Renal pelvis (tissue), 4 donors: ENCODE results near the gene DPP4. TPM values are rescaled to one million over a fixed set of nuclear protein-coding genes. Genes with fewer than 3 reads are reported as not detected.

ENCODE experiments used
- DNase-seq: peaks from one replicate; pipeline ENCODE4 v3.0.0-alpha.2; 2013
- polyA plus RNA-seq, 3 donors: library from polyadenylated mRNA; unstranded; fragments of 120-200 nt; gene quantifications; one replicate each; pipeline ENCODE4 v1.2.1, GENCODE V29; 2013; ENCODE audit not compliant: insufficient read length in 3 of 3

Gene DPP4
- polyA plus RNA-seq, 3 donors: 106 to 147 (median 121) TPM

DNA sequence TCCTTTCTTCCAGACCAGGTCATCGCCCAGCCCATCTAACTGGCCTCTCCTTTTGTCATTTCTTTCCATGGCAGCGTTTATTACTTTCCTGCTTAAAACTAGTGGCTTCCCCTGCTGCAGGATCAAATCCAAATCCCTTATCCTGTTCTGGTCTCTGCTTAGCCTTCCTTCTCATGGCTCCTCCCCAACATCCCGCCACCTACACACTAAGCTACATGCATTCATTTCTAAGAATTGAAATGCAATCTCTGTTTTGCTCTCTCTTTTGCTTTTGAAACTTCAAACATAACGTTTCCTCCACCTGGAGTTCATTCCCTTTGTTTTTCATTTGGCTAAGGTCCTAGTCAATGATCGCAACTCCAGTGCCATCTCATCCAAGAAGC is 18.0 kb upstream of the DPP4 start:
- DNase-seq: no peak

DNA sequence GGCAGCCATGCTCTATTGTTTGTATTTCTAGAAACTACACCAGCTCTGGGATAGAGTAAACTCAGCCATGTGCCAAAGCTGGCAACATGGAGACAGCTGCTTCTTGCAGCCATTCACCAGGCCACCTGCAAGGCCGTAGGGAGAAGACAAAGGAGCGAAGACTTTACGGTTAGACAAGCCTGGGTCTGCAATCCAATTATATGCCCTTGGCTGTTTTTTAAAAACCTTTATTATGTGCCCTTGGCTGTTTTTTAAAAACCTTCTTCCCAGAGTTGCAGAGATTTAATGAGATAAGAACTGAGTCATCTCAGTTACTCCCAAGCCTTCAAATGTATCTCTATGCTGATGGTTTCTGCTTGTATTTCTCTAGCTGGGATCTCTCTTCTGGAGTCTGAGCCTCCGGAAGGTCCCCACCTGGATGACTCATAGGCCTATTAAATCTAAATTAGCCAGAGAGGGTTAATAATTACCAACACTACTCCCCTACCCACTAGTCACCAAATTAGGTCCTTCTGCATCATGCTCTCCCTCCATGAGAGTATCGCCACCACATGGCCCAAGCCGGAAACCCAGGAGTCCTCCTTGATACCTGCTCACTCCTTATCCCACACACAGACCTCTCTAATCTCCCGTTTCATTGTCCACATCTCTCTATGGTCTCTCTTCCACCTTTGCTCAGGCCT is 17.5 kb upstream of the DPP4 start:
- DNase-seq: no peak

DNA sequence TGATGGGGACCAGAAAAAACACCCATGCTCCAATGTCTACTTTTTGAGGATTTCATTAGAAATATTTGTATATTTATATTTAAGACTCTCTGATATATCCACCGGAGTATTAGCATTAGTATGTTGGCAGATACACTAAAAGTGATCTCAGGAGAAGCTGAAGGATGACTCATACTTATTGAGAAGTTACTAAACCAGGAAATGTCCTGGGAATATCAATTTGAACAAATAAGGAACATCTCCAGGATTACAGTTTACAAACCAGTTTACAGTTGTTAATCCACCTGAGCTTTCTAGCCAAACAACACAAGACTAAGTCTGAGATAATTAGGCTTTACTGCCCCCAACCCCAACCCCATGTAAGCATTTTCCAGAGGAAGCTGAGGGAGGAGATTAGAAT is 16.1 kb upstream of the DPP4 start:
- DNase-seq: no peak

DNA sequence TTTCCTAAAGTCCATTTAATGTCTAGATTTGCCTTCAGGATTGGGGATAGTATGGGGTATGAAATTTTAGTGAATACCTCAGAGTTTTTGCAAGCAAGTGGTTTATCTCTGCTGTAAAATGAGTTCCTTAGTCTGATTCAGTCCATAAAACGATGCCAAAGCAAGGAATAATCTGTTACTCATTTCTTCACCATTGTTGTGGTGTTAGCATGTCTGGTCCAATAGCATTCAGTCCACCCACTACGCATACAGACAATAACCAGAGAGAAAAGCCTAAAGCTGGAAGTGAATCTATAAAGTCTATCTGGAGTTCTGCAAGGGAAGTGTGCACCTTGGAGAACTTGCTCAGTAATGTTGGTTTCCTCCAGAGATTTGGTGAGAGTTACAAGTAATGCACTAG is 12.9 kb upstream of the DPP4 start:
- DNase-seq: no peak

DNA sequence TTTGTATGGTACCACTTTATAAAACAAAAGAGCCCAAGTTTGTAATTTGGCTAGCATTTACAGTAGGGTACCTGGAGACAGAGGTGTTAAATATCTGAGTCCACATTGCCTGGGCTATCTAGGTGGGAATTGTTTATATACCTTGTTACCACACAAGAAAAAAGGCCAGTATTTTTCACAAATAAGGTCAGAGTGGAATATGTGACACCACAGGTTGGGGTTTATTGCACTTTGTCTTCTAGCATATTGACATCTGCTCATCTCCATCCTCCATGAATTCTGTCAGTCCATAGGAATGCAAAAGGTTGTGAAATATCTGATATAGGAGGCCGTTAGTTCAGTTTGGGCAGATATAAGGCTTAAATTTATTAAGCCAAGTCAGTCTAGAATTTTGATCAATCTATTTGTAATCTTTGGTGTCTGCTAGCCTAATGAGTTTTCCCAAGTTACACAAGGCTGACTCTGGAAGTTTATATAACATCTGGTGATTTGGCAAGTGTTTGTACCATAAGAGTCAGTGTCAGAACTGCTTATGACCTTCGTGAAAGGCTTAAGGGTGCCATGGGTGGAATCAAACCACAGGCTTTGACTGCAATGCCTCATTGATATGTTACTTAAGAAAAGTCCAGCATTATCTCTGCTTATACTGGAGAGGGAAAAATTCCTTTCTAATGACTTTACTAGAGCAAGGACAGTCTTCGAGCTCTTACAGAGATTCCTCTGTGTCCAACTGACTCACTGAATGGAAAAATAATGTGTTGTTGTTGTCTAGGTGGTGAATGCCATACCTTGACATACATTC is 11.3 kb upstream of the DPP4 start:
- DNase-seq: no peak

DNA sequence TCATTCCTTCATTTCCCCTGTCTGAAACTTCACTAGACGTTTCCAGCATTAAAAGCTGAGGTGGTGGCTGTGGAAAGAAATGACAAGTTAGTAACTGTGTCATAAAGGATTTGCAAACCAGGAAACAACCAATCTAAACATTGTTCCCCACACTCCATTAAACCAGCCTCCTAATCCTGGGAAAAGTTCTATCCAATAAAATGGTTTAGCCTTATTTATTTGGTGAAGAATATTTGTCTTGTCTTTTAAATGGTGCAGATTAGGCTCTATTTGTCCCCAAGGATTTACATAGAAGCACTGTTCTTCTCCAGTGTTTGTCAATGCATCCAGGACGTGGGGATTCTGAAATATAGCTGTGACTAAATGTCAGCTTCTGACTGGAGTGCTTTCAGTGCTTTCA is 10.5 kb upstream of the DPP4 start:
- DNase-seq: no peak

DNA sequence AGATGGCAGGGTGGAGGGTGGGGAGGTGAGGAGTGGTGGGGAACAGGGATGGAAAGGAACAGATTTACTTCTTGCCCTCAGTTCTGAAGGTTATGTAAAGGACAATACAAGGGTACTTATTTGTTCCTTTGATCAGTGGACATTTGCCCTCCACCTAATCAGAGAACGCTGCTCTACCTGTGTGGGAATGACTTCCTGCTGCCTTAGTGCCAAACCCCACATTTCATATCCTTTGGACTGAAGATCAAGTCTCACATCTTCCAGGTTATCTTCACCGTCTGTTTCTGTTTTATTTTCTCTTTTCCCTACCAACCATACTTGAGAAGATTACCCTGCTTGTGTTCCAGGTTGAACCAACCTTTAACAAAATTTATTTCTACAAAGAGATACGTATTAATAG is 8.7 kb upstream of the DPP4 start:
- DNase-seq: no peak

DNA sequence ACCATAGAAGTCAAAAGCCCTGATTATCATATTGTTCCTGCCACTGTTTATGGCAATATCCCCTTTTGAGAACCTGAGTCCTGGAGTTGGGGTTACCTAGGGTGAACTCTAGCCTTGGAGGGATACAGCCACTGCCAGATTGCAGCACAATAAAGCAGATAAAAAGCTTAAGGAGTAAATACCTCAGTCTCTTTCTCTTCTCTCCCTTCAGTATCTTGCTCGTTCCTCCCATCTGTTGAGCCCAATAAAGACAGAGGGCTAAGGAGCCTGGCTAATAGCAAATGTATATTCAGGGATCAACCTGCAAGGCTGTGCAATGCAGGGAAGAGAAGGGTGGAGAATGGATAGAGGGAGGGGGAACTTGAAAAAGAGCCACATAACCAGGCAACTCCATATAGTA is 8.0 kb upstream of the DPP4 start:
- DNase-seq: no peak

DNA sequence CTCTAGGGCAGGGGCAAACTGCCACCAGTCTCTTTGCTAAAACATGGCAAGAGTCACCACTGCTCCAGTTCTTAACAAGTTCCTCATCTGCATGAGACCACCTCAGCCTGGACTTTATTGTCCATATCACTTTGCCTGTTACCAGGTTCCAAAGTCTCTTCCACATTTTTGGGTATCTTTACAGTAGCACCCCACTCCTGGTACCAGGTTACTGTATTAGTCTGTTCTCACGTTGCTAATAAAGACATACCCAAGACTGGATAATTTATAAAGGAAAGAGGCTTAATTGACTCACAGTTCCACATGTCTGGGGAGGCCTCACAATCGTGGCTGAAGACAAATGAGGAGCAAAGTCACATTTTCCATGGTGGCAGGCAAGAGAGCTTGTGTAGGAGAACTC is 5.5 kb upstream of the DPP4 start:
- DNase-seq: no peak

DNA sequence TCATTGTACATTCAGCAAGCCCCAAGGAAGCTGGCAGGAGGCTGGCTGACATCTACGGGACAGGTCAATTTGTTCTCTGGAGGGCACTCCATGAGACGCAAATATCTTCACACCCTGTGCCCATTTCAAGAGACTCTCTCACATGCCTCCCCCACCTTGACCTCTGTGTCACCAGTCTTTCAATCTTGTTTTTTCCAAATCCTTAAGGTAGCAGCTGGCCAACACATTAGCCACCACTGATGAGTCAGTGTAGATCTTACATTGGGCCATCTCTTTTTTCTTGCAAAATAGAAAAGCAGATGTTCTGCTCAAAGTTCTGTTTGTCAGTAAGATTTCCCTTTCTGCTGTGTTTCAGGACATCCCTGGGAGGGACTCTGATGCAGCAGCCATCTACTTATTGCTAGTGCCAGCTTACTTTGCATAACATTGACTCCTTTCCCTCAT is 1.7 kb upstream of the DPP4 start:
- DNase-seq: no peak

DNA sequence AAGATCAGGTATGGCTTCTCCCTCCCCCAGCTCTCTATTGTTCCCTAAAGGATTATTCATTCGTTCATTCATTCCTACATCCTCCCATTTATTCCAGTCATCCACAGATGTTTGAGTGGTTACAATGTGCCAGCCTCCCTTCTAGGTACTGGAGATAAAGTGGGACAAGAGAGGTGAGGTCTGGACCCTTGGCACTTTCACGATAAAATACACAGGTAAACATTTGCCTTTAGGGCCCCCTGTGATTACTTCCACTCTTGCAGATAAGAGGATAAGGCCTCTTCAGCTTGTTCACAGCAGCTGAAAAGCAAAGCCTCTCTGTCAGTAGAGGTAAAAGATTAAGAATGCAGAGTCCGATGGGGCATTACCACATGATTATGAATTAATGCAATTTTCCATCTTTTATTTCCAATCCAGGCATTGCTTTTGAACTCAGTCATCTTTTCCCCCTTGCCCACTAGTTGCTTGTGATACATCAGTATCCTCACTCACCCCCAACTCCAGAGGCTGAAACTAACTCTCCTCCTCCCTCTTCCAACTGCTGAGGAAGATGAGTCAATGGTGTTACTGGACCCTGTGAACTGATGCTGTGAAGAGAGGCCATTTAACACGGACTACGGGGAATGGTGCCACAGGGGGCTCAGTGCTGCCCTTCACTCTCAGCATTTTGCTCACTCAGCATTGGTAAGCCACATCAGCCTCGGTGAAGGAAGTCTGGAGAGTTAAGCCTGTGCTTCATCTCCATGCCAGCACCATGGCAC is 1.1 kb upstream of the DPP4 start:
- DNase-seq: no peak

DNA sequence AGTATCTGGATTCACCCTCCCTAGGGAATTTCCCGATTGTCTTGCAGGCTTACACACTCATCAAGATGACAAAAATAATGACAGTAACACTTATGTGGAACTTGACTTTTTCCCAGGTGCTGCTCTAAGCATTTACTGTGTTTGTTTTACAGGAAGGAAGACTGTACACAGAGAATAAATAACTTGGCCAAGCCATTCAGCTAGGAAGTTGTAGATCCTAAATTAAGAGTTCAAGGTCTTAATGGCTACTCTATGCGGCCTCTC is 549 bp upstream of the DPP4 start:
- no peak for DNase-seq

DNA sequence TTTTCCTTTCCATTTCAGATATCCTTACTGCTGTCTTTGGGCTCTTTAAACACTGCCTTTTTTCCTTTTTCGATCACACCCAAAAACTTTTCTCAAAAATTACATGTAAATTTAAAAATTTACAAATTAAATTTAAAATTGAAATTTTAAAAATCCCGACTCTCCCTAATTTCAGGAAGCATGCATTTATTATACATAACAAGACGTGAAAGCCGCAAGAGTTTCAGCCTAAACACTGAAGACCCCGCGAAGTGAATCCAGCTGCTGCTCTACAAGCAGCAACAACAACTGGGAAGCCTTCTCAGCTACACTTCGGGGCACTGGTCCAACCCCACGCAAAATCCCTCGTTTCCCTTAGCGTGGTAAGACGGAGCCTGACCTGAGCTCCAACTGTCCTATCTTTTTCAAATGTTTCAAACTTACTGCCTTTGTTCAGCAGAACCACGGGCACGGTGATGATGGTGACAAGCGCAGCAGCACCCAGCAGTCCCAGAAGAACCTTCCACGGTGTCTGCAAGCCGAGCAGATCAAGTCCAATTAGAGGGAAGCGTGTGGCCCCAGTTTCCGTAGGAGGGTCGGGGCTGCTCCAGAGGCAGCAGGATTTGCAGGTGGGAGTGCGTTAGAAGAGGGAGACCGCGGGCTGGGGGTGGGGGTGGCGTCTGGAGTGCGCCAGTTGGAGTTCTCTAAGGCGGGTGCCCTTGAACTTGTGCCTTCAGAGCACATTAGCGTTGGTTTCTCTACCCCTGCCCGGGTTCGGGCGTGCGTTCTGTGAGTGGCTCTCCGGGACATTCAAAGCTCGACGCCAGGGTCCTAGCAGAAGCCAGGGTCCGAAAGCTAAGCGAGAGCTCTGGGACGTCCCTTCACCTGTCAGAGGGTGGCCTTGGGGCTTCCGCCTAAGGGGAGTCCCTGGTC is 783 bp downstream of the DPP4 start:
- DNase-seq: no peak

DNA sequence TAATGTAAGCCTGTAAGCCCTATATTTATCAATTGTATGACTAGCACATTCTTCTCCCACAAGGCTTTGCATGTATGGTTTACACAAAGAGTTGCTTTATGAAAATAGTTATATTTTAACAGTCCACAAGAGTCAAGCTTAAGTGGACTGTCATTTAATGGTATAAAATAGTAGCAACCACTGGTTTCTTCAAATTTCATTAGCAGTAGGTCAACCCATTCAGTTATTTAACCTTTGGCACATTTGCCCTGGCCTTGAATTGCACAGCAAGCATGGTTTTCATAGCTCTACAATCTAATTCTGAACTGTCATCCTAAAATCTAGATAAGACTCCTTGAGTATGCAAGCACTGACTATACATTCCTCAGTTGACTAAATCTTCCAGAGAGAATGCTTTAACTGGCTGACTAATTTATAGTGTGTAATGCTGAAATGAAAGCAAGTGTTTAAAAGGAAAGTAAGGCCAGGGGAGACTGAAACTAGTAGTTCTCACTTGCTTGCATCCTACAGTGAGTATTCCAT is 1.8 kb downstream of the DPP4 start:
- no peak for DNase-seq

DNA sequence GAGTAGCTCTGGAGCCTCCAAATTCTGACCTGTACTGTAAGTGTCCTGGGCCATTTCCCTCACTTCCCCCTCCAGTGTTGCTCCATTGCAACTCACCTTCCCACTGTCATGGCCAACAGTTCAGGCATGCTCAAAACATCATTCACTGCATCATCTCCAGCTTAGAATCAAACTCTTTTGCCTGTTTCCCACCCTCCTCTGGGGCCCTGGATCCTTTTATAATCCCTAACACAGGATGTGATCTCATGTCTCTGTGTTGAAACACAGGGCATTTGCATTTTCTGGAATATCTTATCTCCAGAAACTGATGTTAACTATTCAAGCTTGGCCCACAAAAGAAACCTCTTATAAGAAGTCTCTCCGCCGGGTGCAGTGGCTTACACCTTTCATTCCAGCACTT is 3.0 kb downstream of the DPP4 start:
- no peak for DNase-seq

DNA sequence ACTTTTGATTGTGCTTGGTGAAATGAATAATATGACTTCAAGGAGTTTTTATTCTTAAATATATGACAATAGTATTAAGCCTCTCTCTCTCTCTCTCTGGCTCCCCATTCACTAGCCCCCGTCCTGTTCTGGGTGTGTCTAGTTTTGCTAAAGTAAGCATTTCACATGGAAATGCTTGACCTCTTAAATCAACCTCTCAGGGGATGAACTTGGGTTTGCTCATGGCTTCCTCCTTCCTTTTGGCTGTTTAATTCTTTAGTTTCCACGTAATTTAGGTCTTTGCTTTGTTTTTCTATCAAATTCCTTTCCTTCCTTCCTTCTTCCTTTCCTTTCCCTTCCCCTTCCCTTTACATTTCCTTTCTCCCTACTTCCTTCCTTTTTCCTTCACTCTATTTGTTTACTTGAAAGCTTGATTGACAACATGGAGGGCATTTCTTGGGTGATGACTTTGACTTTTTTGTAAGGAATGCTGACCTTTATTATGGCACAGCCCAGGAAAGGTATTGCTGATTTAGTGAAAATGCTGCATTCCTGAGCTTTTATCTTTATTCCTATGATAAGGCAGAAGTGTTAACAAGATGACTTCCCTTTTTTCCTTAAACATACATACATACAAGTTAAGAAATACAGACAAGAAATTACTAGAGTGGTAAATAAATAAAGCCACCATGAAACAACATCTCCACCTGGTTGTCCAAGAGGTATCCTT is 3.6 kb downstream of the DPP4 start:
- no peak for DNase-seq

DNA sequence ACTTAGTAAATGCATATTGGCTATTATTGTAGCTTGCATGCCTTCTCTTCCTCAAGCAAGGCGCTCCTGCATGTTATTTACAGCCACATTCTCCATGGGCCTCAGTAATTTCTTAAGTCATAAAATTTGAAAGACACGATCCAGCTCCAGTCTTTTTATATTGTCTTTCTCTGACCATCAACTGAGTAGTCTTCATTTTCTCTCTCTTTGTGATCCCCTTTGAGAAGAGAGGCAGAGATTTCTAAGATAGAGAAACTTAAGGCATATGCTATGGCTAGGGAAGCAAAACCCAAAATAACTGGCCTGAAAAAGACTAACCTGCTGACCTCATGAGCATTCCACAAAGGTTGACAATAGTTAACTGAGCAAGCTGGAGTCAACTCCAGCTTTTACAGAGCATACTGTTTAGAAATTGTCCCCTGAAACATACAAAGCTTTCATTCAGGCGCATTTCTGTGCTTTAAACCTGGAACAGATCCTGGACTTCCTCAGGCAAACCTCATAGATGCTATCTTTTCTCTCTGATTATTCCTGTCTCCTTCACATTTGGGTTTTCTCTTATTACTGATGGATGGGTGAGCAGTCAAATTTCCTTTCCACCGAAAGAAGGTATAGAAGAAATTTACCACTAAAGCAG is 4.6 kb downstream of the DPP4 start:
- DNase-seq: no peak

DNA sequence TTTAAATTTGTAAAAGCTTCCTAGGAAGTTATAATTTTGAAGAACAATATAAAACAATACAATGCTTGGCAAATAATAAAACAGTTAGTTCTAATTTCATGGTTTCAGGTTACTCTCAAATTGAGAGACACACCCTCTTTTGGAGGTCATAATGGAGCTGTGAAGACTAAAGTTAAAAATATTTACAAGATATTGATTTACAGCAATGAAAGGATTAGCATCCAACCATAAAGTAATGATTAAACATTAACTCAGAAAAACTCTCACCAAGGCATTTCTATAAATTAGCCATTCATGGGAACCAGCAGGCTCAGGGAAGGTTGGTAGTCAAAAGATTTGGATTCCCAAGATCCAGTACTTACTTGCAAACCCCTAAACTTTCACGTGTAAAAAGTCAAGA is 6.4 kb downstream of the DPP4 start:
- DNase-seq: no peak

DNA sequence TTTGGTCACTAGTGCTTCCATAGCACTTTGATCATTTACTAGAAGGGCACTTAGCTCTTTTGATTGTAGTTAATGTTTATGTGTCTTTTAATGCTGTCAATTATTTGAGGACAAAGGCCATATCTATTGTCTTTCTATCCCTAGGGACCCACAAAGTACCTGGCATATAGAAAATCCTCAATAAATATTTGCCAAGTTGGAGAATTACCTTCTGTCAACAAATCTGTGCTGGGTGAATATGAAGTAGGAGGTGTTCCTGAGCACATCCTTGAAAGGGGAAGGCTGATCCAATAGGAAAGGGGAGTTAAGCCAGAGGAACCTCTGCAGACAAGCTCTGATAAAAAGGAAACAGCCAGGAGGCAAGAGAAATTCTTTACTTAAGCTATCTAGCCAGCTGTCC is 8.2 kb downstream of the DPP4 start:
- no peak for DNase-seq

DNA sequence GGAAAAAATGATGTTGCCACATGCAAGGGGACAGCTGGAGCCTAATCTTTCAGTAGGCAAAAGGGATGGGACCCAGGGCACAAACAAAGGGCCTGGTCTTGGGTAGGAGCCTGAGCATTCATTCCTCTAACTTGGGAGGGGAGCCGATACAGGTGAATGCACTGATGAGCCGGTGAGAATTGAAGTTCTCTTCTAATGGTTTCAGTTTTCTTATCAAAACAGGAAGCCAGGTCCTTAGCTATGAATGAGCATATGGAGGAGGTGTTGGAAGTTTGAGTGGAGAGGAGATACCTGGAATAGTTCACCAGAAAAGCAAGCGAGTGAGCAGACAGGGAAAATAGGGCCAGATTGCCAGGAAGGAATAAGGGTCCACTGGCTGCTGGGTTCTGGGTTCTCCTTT is 10.1 kb downstream of the DPP4 start:
- no peak for DNase-seq

DNA sequence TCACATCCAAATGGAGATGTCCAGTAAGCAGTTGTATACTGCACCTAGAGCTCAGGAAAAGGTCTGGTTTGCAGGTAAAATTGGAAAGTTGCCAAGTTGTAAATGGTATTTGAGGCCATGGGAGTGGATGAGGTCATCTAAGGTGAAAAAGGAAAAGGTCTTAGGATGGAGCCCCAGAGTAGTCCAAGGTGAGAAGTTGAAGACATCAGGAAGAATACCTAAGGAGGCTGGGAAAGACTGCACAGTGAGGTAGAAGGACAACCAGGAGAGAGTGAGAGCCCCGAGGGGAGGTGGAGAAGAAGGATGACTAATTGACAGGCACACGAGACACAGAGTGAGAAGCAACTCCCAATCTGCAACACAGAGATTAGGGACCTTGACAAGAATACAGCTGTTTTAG is 10.7 kb downstream of the DPP4 start:
- no peak for DNase-seq
